HL-60 (cell line): ENCODE results near the gene TYROBP.

Source experiments
- DNase-seq, 2 experiments: peaks; one replicate each; pipeline ENCODE4 v3.0.0-alpha.2; 2010 to 2020; ENCODE audit warnings: low read depth in 1 of 2, low spot score in 1 of 2
- H3K27ac ChIP-seq: fragments of 250-450 bp; sonication (Bioruptor Pico); replicated peaks from 2 replicates; pipeline ENCODE4 v1.5.1; 2020; ENCODE audit warnings: mild to moderate bottlenecking, moderate library complexity
- H3K27me3 ChIP-seq: fragments of 250-450 bp; sonication (Bioruptor Pico); 2 replicates; pipeline ENCODE4 v1.5.1; 2021; ENCODE audit warnings: mild to moderate bottlenecking, moderate library complexity; ENCODE audit not compliant: insufficient read depth, poor library complexity, severe bottlenecking
- H3K4me3 ChIP-seq: replicated peaks from 2 replicates; pipeline ENCODE4 v1.5.1; 2011; ENCODE audit warnings: mild to moderate bottlenecking, control low read depth, low read length; ENCODE audit not compliant: insufficient read depth
- GABPA ChIP-seq: IDR thresholded peaks from 2 replicates; pipeline ENCODE4 v1.6.1; 2012; ENCODE audit warnings: low read depth
- POLR2AphosphoS5 ChIP-seq: IDR thresholded peaks from 2 replicates; pipeline ENCODE4 v1.6.1; 2012; ENCODE audit warnings: low read depth
- SPI1 ChIP-seq: IDR thresholded peaks from 2 replicates; pipeline ENCODE4 v1.6.1; 2012; ENCODE audit warnings: low read depth, mild to moderate bottlenecking, borderline replicate concordance
- TF ChIP-seq, protein P1 (sequence below): IDR thresholded peaks from one replicate; pipeline ENCODE4 v1.5.1; 2011; ENCODE audit warnings: low read length, control low read depth, inconsistent platforms; ENCODE audit not compliant: insufficient read depth
- TF ChIP-seq, protein P2 (sequence below): IDR thresholded peaks from 2 replicates; pipeline ENCODE4 v1.6.1; 2012; ENCODE audit warnings: low read depth; ENCODE audit not compliant: insufficient replicate concordance

The TYROBP gene

DNA sequence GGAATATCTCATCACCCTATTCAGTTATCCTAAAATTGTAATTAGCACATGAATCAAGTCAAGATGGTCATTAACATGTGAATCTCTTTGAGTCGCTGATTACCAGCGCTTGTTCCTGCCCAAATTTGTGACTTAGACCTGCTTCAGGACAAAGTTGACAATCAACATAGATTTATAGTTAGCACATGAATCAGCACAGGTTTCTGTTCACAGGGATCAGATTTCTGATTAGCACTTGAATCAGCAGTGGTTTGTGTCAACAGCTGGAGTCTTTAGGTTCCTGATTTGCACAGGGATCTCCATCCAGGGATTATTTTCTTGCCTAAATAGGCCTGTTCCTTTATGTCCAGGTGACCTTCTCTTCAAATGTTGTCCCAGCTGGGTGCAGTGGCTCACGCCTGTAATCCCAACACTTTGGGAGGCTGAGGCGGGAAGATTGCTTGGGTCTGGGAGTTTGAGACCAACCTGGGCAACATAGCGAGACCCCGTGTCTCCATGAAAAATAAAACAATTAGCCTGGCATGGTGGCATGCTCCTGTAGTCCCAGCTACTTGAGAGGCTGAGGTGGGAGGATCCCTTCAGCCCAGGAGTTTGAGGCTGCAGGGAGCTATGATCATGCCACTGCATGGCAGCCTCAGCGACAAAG, 24.3 kb upstream of the TYROBP start:
- H3K27ac ChIP-seq = no peak overlapping the region
- TF ChIP-seq POLR2AphosphoS5 (no peak), GABPA (no peak), SPI1 (no peak)
- TF ChIP-seq, protein P1, sequence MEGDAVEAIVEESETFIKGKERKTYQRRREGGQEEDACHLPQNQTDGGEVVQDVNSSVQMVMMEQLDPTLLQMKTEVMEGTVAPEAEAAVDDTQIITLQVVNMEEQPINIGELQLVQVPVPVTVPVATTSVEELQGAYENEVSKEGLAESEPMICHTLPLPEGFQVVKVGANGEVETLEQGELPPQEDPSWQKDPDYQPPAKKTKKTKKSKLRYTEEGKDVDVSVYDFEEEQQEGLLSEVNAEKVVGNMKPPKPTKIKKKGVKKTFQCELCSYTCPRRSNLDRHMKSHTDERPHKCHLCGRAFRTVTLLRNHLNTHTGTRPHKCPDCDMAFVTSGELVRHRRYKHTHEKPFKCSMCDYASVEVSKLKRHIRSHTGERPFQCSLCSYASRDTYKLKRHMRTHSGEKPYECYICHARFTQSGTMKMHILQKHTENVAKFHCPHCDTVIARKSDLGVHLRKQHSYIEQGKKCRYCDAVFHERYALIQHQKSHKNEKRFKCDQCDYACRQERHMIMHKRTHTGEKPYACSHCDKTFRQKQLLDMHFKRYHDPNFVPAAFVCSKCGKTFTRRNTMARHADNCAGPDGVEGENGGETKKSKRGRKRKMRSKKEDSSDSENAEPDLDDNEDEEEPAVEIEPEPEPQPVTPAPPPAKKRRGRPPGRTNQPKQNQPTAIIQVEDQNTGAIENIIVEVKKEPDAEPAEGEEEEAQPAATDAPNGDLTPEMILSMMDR = no peak
- TF ChIP-seq, protein P2, sequence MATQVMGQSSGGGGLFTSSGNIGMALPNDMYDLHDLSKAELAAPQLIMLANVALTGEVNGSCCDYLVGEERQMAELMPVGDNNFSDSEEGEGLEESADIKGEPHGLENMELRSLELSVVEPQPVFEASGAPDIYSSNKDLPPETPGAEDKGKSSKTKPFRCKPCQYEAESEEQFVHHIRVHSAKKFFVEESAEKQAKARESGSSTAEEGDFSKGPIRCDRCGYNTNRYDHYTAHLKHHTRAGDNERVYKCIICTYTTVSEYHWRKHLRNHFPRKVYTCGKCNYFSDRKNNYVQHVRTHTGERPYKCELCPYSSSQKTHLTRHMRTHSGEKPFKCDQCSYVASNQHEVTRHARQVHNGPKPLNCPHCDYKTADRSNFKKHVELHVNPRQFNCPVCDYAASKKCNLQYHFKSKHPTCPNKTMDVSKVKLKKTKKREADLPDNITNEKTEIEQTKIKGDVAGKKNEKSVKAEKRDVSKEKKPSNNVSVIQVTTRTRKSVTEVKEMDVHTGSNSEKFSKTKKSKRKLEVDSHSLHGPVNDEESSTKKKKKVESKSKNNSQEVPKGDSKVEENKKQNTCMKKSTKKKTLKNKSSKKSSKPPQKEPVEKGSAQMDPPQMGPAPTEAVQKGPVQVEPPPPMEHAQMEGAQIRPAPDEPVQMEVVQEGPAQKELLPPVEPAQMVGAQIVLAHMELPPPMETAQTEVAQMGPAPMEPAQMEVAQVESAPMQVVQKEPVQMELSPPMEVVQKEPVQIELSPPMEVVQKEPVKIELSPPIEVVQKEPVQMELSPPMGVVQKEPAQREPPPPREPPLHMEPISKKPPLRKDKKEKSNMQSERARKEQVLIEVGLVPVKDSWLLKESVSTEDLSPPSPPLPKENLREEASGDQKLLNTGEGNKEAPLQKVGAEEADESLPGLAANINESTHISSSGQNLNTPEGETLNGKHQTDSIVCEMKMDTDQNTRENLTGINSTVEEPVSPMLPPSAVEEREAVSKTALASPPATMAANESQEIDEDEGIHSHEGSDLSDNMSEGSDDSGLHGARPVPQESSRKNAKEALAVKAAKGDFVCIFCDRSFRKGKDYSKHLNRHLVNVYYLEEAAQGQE = no peak
- no peak for DNase-seq
- peaks cover 15% of the 10 kb centered on the region for H3K27me3 ChIP-seq
- no peak overlapping the region for H3K4me3 ChIP-seq

DNA sequence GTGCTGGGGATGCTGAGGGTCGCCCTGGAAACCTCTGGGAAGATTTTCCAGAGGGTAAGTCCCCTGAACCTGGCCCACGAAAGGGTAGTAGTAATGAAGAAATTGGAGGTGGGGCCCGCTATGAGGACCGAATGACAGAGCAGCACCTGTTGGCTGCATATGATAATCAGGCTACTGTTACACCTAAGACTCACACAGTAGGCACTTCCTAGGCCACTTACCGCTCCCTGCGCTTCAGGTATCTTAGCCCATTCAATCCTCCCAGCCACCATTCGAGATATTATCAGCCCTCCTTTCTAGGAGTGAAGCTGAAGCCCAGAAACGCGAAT, 23.7 kb upstream of the TYROBP start:
- Histone ChIP-seq H3K27me3 (peaks cover 11% of the 10 kb centered on the region), H3K4me3 (no peak overlapping the region), H3K27ac (no peak overlapping the region)
- TF ChIP-seq GABPA = no peak
- TF ChIP-seq, protein P1 = no peak
- DNase-seq = no peak

DNA sequence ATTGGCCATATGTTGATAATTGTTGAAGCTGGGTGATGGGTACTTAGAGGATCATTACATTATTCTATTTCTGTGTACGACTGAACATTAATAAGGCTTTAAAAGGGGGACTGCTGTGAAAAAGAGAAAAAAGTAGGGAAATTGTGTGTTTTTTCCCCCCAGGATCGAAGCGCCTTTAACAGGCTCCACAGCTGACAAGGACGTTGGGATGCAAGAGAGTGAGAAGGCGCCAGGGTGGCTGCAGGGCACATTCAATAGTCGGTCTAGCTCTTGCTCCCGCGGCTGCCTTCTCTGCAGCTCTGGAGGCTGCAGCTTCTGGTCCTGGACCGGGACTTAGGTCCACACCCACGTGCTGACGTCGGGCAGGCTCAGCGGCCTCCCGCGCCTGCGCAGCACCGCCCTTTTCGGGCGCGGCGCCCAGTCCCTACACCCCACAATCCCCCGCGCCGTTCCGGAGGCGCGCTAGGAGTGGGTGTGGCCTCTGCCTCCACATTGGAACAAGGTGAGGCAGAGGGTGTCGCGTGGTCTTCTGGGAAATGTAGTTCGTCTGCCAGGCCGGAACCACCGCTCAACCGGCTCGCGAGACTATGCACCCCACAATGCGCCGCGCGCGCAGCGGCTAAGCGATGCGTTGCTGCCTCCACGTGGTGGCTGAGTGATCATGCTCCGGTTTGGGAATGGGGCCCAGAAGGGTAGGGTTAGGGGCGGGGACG, 23.2 kb upstream of the TYROBP start:
- Histone ChIP-seq H3K27ac (peak overlapping the region; percentile 62), H3K27me3 (peaks cover 7% of the 10 kb centered on the region), H3K4me3 (peak overlapping the region; percentile 26)
- peak; percentile 88 for TF ChIP-seq POLR2AphosphoS5
- TF ChIP-seq, protein P1 = peak; percentile 82
- TF ChIP-seq GABPA = no peak; the same call in 1 of the 2 replicates
- DNase-seq = peak; percentile 100

DNA sequence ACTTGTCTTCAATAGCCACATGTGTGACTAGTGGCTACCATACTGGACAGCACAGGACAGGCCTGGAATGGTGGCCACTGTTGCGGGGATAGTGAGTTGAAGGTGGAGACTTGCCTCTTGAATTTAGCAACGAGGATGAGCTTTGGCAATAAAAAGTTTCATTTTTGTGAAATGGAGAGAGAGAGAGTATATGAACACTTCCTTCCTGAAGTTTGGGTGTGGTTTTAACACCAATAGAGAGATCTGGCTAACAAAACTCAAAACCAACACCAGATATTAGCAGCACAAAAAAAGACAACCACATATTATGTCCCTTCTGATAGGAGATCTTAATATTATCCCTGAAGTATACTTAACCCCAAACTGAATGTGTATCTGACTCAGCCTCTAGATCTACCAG, 21.8 kb upstream of the TYROBP start:
- Histone ChIP-seq H3K4me3 (no peak overlapping the region), H3K27ac (peak overlapping the region; percentile 62), H3K27me3 (no peaks in the 10 kb centered on the region)
- DNase-seq = peak in 1 of 2 experiments; percentile 57
- TF ChIP-seq, protein P1 = no peak
- TF ChIP-seq, protein P2 = no peak
- TF ChIP-seq GABPA (no peak), SPI1 (peak; percentile 31; the same call in 1 of the 2 replicates)
